Fibroblast of villous mesenchyme (primary cell): ENCODE measurements around the gene HBP1. TPM values are rescaled to one million over a fixed set of nuclear protein-coding genes. Genes with fewer than 3 reads are reported as not detected.
"Not testable (repeated sequence)": the region's sequence is repeated elsewhere in the genome, so short reads cannot be mapped to it uniquely, and the experiment has no call there.

Experiments used
- DNase-seq: peaks from one replicate; pipeline ENCODE4 v3.0.0-alpha.2; 2010; ENCODE audit warnings: low read depth
- H3K4me3 ChIP-seq: 2 replicates; pipeline ENCODE4 v1.5.1; 2011; ENCODE audit warnings: low read depth, mild to moderate bottlenecking, low read length
- total RNA-seq: library from RNA; depleted of rRNA; stranded (reverse); fragments of >200 nt; gene quantifications from 2 replicates; pipeline ENCODE4 v1.2.3, GENCODE V29; 2012
- TF ChIP-seq, protein P1 (sequence below): IDR thresholded peaks from 2 replicates; pipeline ENCODE4 v1.5.1; 2012; ENCODE audit warnings: low read depth, mild to moderate bottlenecking, low read length; ENCODE audit not compliant: insufficient read depth

Gene HBP1
- total RNA-seq, 1 donor = 66.9 TPM

GRCh38 chr7:107233981-107234380 lies 65.2 kb downstream of the HBP1 start:
- H3K4me3 ChIP-seq = no peak overlapping the region
- TF ChIP-seq, protein P1, sequence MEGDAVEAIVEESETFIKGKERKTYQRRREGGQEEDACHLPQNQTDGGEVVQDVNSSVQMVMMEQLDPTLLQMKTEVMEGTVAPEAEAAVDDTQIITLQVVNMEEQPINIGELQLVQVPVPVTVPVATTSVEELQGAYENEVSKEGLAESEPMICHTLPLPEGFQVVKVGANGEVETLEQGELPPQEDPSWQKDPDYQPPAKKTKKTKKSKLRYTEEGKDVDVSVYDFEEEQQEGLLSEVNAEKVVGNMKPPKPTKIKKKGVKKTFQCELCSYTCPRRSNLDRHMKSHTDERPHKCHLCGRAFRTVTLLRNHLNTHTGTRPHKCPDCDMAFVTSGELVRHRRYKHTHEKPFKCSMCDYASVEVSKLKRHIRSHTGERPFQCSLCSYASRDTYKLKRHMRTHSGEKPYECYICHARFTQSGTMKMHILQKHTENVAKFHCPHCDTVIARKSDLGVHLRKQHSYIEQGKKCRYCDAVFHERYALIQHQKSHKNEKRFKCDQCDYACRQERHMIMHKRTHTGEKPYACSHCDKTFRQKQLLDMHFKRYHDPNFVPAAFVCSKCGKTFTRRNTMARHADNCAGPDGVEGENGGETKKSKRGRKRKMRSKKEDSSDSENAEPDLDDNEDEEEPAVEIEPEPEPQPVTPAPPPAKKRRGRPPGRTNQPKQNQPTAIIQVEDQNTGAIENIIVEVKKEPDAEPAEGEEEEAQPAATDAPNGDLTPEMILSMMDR = no peak
- no peak for DNase-seq

DNA sequence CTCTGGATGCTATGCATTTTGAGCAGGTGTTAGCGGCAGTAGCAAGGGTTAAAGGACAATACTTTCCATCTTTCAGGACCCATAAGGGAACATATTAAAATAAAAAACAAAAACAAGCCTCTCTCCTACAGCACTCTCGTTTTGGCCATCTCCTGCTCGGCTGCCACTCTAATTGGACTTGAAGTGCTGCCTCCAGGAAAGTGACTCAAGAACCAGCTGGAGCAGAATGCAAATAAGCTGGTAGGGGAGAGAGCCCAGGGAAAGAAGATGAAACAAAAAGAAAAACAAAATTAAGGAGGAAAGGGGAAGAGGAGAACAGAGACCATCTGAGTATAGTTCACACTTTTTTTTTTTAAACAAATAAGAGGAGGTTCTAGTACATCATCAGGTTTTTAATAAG lies 65.6 kb downstream of the HBP1 start:
- H3K4me3 ChIP-seq = no peak overlapping the region
- TF ChIP-seq, protein P1 = no peak
- no peak for DNase-seq

GRCh38 chr7:107236862-107237261 lies 68.1 kb downstream of the HBP1 start:
- TF ChIP-seq, protein P1 = no peak
- no peak overlapping the region for H3K4me3 ChIP-seq
- no peak for DNase-seq

DNA sequence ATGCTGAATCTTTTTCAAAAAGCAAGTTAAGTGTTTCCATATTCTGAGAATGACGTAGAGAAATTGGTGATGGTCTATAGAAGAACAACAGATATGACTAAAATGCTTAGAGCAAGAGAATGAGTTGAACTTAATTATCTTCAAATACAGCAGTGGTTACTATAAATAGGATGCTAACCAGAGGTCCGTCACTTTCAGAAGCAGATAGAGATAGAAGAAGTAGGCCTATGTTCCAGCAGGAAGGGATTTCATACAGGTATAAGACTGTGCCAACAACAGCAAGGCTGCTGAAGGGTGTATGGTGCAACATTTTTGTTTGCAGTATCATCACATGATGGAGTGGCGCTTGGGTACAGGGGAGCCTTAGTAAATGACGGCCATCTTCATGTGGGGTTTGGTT lies 68.6 kb downstream of the HBP1 start:
- TF ChIP-seq, protein P1 = no peak
- no peak for DNase-seq
- no peak overlapping the region for H3K4me3 ChIP-seq

DNA sequence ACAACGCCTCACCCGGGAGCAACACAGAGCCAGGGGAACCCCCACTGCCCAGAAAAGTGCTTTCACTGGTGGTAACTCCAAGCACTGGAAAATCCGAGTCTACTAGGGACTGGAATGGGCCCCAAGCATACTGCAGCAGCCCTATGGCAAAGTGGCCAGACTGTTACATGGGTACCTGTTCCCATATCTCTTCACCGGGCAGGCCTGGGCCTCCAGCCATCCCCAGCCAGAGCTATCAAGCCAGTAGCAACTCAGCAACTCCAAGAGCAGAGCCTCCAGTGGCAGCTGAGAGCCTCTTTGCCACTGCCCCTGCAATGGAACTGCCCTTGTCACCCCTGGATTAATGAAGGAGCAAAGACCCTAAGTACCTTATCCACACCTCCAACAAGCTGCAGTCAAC lies 73.5 kb downstream of the HBP1 start:
- H3K4me3 ChIP-seq = no peak overlapping the region
- DNase-seq = no peak
- TF ChIP-seq, protein P1 = no peak

DNA sequence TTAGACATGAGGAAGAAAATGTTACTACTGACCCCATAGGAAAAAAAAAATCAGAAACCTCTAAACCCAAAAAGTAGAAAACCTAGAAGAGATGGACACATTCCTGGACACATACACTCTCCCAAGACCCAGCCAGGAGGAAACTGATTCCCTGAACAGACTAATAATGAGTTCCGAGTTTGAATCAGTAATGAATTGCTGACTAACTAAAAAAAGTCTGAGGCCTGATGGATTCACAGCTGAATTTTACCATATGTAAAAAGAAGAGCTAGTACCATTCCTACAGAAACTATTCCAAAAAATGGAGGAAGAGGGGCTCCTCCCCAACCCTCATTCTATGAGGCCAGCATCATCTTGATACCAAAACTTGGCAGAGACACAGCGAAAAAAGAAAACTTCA lies 75.8 kb downstream of the HBP1 start:
- H3K4me3 ChIP-seq = no peak overlapping the region
- TF ChIP-seq, protein P1 = no peak

DNA sequence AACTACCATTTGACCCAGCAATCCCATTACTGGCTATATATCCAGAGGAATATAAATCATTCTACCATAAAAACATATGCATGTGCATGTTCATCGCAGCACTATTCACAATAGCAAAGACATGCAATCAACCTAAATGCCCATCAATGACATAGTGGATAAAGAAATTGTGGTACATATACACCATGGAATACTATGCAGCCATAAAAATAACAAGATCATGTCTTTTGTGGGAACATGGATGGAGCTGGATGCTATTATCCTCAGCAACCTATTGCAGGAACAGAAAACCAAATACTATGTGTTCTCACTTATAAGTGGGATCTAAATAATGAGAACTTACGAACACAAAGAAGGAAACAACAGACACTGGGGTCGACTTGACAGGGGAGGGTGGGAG lies 78.0 kb downstream of the HBP1 start:
- not testable (repeated sequence) for DNase-seq, H3K4me3 ChIP-seq

More for the DNA sequence above, 75.8 kb downstream of the HBP1 start:
- no peak for DNase-seq
